Lower leg skin (tissue), 3 donors: Measurements from ENCODE around the gene APOA1.

Experiments
- CTCF ChIP-seq, 3 donors: fragments of 450-650 bp; IDR thresholded peaks; one replicate each; pipeline ENCODE4 v1.5.1; 2016; ENCODE audit warnings: antibody characterized with exemption in 3 of 3, mild to moderate bottlenecking in 3 of 3, moderate library complexity in 2 of 3
- POLR2A ChIP-seq, 2 donors: fragments of 450-650 bp; IDR thresholded peaks; one replicate each; pipeline ENCODE4 v1.6.1; 2016 to 2017; ENCODE audit warnings: antibody characterized with exemption in 2 of 2, mild to moderate bottlenecking in 1 of 2, moderate library complexity in 1 of 2

- TF ChIP-seq CTCF (IDR thresholded peaks at IDR 0.05) = no peak
- TF ChIP-seq POLR2A (IDR thresholded peaks at IDR 0.05) = no peak
Observed at GRCh38 chr11:116847612-116848011, 10.2 kb upstream of the APOA1 start.
